Iris pigment epithelial cell (primary cell): ENCODE data around the gene CYB5RL.
A peak's percentile ranks its signal among the peaks of the same experiment; 100 is the strongest.
"Not testable (repeated sequence)": the region's sequence is repeated elsewhere in the genome, so short reads cannot be mapped to it uniquely, and the experiment has no call there.

Experiments used
- DNase-seq: peaks from one replicate; pipeline ENCODE4 v3.0.0-alpha.2; 2011; ENCODE audit warnings: low read depth

Gene CYB5RL

DNA sequence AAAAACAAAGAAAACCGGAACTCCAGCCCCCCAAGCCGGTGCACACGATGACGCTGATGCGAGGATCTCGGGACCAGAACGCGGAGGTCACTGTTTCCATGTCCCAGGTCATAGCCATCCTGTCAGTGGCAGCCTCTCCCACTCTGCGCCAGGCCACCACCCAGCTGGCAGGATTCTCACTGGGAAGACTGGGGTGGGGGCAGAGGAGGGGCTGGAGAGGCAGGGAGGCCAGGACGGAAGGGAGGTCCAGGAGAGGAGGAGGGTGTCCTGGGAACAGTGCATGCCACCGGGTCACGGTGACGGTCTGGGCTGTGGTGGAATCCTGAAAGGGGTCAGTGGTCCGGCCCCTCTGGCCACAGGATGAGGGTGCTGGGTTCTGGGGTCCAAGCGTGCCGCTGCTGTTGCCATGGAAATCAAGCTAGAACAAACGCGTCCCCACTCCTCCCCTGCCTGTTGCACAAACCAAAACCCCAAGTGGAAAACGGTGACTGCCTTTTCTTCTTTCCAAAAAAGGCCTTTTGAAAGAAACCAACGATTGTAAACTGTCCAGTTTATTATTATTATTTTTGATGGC lies 26.2 kb upstream of the CYB5RL start:
- no peak for DNase-seq

DNA sequence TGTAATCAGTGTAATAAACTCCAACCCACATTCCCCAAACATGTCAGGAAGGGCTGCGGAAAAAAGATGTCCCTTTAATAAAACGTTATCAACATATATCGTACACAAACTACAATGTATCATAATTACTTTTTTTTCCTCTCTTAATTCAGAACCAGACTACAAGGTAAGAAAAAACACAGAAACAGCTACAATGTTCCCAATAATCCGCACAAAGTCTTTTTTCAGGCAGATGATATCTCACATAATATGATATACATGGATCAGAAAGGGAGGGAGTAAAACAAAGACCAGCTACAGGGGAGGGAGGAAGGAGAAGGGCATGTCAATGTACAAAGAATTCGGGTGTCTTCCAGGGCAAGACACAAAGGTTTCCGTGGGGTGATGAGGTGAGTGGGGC lies 25.5 kb upstream of the CYB5RL start:
- DNase-seq = no peak

DNA sequence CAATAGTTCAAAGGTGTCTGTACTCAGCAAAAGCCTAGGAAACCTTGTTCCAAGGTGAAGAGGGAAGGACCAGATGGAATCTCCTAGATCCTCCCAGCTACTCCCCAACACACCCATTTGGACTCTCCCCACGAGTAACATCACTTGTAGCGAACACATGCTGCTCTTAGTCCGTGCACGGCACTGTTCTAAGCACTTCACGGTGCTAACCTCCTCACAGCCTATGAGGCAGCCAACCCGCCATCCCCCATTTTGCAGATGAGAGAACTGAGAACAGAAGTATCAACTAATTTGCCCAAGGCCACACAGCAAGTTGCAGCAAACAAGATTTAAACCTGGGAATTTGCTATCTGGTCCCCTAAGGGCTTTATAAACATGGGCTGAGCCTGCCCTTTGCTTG lies 24.4 kb upstream of the CYB5RL start:
- no peak for DNase-seq

DNA sequence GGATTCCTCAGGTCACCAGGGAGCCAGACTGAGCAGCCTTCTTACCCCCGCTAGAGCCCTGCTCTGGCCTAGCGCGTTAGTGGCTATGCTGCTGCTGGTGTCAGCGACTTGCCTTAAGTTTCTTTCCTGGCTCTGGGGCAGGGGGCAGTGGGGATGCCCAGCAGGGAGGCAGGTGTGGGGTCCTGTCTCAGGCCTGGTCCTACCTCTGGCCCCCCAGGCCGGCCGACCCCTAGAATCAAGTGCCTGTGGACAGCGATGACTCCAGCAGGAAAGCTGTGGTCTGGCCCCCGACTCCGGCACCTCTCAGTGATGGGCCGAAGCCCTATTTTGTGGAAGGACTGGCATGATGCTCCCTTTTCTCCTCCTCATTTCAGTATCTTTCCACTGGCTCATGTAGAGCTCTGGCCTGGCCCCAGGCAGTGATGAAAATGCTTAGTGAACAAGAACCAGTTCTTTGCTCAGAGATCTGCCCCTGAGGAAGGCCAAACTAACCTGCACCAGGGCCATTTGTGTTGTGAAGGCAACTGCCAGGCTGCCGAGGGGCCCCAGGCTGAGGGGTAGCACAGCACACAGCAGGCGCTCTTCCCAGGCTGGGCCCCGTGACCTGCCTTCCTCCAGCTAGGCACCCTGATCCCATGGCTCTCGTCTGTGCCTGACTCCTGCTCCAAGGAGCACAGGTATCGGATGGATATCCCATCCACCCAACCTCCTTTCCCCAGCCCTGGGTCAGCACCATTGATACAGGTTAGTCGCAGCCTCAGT lies 23.8 kb upstream of the CYB5RL start:
- no peak for DNase-seq

DNA sequence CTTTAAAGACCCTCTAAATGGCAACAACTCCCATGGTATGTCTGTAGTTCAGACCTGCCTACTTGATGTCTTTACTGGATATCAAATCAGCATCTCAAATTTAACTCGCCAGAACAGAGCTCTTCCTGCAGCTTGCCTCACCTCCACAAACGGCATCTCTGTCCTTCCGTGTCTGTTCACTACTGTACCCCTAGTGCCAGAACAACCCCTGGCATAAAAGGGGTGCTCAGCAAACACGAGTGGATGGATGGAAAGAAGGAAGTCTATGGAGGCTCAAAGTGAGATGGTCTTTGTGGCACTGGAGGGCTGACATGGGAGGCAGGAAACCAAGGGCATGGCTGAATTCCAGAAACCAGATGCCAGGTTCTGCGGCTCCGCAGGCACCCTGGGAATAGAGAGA lies 22.9 kb upstream of the CYB5RL start:
- no peak for DNase-seq

DNA sequence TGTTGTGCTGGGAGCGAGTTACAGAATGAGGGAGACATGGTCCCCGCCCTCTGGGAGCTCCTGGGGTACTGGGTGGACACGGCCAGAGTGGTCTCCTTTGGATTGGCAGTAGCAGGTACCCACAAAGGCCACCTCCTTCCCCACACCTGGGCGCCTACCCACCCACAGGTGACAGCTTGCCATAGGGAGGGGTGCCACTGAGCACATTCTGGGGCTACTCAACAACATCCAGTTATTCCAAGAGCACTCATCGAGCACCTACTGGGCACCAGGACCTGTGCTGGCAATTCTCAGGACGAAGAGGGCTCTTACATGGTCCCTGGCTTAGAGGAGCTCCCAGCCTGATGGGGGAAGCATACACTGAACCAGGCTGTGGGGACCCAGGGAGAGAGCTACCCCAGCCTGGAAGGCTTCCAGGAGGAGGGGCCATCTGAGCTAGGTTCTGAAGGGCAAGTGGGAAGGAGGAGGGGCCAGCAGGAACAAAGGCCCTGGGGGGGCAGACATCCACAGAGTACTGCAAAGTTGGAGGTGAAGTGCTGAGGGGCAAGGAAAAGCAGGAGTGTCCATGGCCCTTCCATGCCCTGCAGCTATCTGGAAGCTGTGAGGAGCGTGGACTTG lies 22.1 kb upstream of the CYB5RL start:
- DNase-seq = no peak

DNA sequence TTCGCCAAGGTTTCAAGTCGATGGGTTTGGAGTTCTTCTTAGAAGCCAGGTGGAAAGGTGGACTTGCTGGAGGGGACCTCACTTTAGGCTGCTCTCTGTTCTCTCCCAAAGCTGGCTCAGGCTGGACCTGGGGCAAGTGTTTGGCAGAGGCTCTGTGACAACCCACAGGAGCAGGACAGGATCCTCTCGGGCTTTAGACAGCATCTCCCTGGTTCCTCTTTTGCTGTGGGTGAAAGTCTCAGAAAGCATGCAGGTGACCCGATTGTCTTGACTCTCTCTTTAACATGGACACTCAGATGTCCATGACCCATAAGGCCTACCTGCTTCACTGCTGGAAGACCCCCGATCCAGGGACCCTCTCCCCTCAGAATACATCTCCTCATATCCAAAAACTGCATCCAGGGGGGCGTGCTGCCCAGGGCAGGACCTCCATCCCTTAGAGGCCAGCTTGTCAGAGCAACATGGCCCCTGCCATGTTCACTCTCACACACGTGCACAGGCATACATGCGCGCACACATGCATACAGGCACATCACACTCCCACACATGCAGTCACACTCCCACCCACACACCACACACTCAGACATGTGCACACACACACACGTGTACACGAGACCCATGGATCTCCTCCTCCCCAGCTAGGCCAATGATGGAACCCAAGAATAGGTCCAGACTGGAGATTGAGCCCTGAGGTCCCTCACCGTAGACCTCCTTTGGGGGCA lies 21.4 kb upstream of the CYB5RL start:
- no peak for DNase-seq

DNA sequence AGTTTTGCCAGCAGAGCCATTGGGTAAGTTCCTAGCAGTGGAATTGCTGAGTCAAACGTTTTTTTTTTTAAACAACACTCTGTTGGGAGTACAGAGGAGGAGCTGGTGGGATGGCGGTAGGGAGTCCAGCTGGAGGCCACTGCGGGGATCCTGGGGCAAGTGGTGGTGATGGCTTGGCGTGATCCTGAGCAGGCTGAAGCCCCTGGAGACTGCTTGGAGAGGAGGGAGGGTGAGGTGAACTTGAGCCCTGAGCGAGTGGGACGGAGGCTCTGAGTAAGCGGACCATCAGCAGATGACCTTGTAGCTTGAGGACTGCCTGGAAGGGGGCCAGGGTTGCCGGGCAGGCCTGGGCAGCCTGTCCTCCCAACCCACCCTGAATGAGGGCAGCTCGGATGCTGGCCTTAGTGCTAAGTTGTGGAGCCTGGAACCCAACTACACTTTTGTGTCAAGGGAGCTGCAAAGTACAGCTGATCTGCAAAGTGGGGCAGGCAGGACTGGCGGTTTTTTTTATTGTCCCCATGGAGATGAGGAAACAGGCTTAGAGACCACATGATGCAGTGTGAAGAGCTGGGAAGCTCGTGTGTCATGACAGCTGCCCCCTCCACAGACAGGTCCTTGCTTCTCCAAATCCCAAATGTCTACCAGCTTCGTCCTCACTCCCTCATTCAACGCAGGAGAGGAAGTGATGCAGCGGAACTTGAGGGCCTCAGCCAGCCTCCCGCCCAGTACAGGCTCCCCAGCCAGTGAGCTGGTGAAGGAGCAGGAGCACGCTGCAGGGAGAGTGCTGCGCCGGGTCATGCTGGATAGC lies 20.4 kb upstream of the CYB5RL start:
- peak; percentile 66 for DNase-seq

DNA sequence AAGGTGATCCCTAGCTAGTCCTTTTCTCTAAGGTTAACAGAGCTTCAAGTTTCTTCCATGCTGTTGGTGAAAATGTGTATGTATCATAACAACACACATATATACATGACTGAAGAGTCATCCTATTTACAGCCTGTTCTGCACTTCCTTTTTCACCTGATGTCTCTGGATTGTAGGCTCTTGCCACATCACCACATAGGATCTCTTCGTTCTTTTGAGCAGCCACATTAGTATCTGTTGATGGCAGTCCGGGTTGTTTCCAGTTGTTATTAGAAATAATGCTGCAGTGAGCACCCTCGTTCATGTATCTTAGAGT lies 19.8 kb upstream of the CYB5RL start:
- peak; percentile 56 for DNase-seq

DNA sequence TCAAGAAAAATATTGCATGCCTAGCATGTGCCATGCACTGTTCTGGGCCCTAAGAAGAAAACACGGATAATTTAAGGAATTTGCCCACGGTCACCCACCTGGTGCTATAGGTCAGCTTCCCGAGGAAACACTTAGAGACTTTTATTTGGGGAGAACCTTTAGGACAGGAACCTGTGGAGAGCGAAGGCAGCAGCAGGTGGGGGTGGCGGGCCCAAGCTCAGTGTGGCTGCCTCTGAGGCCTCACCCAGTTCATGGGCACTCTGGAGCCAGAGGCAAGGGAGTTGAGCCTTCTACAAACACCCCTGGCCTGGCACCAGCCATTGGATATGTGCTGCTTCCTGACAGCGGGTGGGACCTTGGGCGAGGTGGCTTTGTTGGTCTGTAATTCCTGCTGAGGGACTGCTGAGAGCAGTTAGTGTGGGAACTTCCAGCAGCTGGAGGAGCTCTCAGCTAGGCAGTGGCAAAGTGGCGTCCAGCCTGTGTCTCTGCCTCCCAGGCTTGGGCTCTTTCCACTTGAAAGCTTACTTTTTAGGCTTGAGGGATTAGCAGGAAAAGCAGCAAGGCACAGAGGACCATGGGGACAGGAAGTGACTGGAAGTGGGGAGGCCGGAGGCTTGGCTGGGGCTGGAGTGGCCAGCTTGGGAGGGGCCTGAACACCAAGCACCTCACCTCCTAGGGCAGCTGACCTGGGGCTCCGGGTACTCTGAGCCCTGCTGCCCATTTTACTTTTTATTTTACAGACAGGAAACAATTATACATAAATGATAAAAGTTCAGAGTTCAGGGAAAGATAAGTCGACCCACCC lies 19.3 kb upstream of the CYB5RL start:
- no peak for DNase-seq

DNA sequence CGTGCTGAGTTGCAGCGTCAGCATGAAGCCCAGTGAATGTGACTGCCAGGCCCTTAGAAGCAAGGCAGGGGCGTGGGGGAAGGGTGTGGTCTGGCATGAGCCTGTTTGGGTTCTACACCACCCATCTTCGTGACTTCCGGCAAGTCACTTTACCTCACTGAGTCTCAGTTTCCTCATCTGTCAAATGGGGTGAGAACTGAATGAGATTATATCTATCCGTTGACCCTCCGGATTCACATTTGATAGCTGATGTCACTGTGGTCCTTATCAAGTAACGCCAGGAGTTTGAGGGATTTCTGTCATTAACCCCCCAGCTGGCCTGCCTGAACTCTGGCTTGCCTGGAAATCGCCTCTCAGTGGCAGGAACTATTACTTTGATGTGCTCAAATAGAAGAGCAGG lies 15.7 kb upstream of the CYB5RL start:
- no peak for DNase-seq

DNA sequence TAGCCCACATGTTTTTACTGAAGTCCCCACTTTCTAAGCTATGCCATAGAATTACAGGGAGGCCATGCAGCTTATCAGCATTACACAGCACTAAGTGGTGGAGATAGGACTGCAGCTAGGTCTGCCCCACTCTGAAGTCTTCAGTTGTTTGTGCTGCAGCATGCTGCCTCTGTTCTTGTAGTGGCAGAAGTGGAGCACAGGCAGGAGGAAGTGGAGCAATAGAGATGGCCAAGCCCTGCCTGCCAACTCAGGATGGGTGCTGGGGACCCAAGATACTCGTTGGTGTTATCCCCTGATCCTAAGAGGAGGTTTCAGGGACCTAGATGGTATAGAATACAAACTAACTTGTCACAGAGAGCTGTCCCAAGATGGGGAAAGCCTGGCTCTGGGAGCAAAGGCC lies 13.0 kb upstream of the CYB5RL start:
- DNase-seq = no peak

DNA sequence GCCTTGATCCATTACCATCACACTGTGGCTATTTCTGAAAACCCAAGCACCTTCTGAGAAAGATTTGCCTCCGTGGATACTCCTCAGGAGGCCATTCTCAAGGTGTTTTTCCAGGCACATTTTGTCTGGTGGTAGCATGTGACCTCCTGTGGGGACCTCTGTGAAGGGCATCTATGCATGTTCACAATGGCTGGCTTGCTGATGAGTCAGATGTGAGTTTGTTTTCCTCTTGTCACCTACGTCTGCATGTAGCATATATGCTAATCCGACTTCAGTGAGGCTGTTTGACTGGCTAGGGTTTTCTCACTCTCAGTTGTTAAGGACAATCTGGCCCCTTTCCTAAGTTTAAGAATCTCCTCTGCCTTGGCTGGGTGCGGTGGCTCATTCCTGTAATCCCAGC lies 8.1 kb upstream of the CYB5RL start:
- not testable (repeated sequence) for DNase-seq

DNA sequence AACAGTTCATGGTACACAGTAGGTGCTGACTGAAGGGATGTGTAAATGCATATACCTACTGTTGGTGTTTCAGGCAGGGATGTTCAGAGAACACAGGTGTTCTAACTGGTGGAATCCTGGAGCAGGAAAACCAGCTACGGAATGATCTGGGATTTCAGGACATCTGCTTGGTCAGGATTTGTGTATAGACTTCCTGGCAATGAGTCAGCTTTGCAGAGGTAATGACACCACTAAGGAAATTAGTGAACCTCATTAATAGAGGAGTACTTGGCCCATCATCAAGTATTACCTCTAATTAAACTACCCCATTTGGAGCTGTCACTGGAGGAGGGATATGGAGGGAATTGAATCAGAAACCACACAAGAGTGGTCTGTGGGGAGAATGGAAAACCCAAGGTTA lies 7.5 kb upstream of the CYB5RL start:
- DNase-seq = no peak

DNA sequence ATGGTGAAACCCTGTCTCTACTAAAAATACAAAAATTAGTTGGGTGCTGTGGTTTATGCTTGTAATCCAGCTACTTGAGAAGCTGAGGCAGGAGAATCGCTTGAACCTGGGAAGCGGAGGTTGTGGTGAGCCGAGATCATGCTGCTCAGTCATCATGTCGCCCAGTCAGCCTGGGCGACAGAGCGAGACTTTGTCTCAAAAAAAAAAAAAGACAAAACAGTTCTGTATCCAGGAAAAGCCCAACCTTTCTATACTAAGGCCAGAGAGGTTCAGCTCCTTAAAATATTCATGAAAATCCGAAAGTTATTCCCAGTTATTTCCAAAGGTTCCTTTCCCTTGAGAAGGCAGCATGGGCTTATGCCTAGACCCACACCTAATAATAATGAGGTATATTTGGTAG lies 4.4 kb upstream of the CYB5RL start:
- DNase-seq = no peak

DNA sequence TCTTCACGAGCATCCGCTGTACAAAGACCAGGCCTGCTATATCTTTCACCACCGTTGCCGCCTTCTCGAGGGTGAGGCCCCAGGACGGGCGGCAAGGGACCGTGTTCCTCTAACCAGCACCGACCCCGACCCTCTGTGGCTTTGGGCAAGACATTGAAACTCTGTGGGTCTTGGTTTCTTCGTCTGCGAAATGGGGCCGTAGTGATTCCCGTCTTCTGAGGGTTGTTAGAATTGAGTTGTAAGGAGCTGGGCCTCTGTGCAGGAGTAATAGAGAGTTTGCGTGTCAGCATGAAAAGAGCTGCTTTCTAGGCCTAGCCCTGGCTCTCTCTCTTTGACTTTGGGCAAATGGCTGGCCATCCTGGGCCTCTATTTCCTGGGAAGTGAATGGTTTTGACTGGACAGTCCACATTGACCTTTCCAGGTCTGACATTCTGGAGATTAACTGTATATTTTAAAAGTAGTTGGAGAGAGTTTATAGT lies 728 bp upstream of the CYB5RL start:
- DNase-seq = no peak

DNA sequence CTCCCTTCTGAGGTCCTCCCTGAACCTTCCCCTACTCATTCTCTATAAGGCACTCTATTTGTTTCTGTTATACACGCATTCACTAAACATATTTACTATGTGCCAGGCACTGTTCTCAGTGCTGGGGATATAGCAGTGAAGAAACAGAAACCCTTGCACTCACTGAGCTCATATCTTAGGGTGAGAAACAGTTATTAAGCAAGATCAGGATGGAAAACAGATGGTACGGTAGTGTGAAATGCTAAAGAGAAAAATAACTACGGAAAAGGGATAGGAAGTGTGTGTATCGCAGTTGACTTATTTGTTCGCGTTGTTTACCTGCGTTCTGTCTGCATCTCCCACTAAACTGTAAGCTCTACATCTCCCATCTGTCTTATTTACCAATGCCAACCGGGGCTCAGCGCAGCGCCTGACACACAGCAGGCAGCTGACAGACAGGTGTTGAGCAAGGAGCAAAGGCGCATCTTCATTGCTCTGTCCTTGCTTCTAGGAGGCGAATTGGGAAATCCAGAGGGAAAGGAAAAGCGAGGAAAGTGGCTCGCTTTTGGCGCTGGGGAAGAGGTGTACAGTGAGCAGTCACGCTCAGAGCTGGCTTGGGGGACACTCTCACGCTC lies 572 bp downstream of the CYB5RL start:
- peak; percentile 12 for DNase-seq

DNA sequence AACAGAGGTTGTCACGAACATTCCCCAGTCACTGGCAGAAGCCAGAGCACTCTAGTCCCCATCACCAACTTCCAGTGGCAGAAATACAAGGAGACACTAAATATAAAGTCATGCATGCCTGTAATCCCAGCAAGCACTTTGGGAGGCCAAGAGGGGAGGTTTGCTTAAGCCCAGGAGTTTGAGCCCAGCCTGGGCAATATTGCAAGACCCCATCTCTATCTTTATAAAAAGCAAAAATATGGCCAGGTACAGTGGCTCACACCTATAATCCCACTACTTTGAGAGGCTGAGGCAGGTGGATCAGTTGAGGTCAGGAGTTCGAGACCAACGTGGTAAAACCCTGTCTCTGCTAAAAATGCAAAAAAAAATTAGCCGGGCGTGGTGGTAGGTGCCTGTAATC lies 6.4 kb downstream of the CYB5RL start:
- DNase-seq = no peak

DNA sequence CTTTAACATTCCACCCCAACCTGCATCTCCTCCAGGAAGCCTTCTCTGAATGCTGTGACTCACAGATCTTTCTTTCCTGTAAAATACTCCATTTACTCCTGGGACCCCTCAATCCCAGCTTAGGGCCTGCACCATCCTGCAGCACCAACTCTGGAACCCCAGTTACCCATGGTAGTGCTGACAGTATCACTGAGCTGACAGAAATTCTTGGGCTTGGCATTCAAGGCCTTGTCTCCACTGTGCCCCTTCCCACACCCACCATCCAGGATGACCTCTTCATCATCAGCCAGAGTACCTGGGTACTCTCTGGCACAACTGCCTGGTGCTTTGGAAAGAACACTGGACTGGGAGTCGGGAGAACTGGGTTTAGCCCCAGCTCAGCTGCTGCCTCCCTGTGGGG lies 8.3 kb downstream of the CYB5RL start:
- no peak for DNase-seq

DNA sequence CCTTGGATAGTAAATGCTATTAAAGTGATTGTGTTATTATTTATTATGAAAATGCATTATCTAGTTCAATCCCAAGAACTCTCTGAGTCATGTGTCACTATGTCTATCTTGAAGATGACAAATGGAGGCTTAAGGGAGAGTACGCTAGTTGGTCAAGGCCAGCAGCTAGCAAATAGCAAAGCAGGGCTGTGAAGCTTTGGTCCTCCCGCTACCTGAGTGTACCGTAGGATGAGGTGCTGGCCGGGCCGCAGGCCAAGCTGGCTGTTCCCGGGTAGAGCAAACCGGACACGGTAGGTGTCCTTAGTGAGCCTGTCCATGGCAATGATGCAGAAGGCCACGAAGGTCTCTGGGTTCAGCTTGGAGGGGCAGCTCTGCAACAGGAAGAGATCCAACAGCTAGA lies 9.3 kb downstream of the CYB5RL start:
- no peak for DNase-seq

DNA sequence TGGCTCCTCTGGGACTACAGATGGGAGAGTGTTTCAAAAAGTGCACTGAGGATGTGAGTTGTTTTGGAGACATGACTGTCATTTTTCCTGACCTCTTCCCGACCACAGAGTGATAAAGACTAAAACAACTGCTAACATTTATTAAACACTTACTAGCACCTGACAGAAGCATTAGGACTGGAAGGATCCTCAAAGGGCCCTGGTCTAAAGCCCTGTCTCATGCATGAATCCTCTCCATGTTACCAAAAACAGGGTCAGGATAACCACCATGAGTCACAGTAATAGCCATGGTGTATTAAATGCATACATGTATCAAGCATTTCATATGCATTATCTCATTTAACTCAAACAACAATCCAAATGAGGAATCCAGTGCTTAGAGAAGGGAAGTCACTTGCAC lies 11.5 kb downstream of the CYB5RL start:
- DNase-seq = peak; percentile 10
